Ishikawa (cell line): ENCODE data around the gene KRT14.

Source experiments
- CEBPB ChIP-seq: IDR thresholded peaks from 2 replicates; pipeline ENCODE4 v1.6.1; 2012
- EGR1 ChIP-seq: IDR thresholded peaks from 2 replicates; pipeline ENCODE4 v1.6.1; 2012
- EP300 ChIP-seq: IDR thresholded peaks from 2 replicates; pipeline ENCODE4 v1.6.1; 2012; ENCODE audit warnings: borderline replicate concordance
- FOXM1 ChIP-seq: IDR thresholded peaks from 2 replicates; pipeline ENCODE4 v1.6.1; 2012; ENCODE audit warnings: low read depth, borderline replicate concordance
- MAX ChIP-seq: IDR thresholded peaks from 2 replicates; pipeline ENCODE4 v1.6.1; 2012
- TEAD4 ChIP-seq: IDR thresholded peaks from 2 replicates; pipeline ENCODE4 v1.6.1; 2012
- YY1 ChIP-seq: IDR thresholded peaks from 2 replicates; pipeline ENCODE4 v1.6.1; 2012; ENCODE audit warnings: low read depth
- ZBTB7A ChIP-seq: IDR thresholded peaks from 2 replicates; pipeline ENCODE4 v1.6.1; 2012; ENCODE audit warnings: low read depth
- TF ChIP-seq, protein P1 (sequence below): IDR thresholded peaks from 2 replicates; pipeline ENCODE4 v1.6.1; 2012; ENCODE audit warnings: low read depth, mild to moderate bottlenecking
- TF ChIP-seq, protein P2 (sequence below): IDR thresholded peaks from 2 replicates; pipeline ENCODE4 v1.6.1; 2012

GRCh38 chr17:41599680-41600079 is 13.0 kb upstream of the KRT14 start:
- TF ChIP-seq, protein P1, sequence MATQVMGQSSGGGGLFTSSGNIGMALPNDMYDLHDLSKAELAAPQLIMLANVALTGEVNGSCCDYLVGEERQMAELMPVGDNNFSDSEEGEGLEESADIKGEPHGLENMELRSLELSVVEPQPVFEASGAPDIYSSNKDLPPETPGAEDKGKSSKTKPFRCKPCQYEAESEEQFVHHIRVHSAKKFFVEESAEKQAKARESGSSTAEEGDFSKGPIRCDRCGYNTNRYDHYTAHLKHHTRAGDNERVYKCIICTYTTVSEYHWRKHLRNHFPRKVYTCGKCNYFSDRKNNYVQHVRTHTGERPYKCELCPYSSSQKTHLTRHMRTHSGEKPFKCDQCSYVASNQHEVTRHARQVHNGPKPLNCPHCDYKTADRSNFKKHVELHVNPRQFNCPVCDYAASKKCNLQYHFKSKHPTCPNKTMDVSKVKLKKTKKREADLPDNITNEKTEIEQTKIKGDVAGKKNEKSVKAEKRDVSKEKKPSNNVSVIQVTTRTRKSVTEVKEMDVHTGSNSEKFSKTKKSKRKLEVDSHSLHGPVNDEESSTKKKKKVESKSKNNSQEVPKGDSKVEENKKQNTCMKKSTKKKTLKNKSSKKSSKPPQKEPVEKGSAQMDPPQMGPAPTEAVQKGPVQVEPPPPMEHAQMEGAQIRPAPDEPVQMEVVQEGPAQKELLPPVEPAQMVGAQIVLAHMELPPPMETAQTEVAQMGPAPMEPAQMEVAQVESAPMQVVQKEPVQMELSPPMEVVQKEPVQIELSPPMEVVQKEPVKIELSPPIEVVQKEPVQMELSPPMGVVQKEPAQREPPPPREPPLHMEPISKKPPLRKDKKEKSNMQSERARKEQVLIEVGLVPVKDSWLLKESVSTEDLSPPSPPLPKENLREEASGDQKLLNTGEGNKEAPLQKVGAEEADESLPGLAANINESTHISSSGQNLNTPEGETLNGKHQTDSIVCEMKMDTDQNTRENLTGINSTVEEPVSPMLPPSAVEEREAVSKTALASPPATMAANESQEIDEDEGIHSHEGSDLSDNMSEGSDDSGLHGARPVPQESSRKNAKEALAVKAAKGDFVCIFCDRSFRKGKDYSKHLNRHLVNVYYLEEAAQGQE, result no peak
- TF ChIP-seq TEAD4 (no peak), FOXM1 (no peak), ZBTB7A (no peak), MAX (no peak), EP300 (no peak), YY1 (no peak), CEBPB (no peak), EGR1 (no peak)
- TF ChIP-seq, protein P2, sequence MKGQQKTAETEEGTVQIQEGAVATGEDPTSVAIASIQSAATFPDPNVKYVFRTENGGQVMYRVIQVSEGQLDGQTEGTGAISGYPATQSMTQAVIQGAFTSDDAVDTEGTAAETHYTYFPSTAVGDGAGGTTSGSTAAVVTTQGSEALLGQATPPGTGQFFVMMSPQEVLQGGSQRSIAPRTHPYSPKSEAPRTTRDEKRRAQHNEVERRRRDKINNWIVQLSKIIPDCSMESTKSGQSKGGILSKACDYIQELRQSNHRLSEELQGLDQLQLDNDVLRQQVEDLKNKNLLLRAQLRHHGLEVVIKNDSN, result no peak
